ENCODE results near the gene CBX8. TPM values are rescaled to one million over a fixed set of nuclear protein-coding genes. Genes with fewer than 3 reads are reported as not detected.

The CBX8 gene
- polyA plus RNA-seq, 2 of the 4 experiments (the other 2 are of a cell fraction): 1.5 to 13.1 TPM

- no peak for TF ChIP-seq REST (IDR thresholded peaks at IDR 0.05)
- no peak for TF ChIP-seq ZC3H11A (IDR thresholded peaks at IDR 0.05)
These were observed 17.1 kb downstream of the CBX8 start (continued) for GRCh38 chr17:79779661-79780365.

GRCh38 chr17:79779084-79779529, 17.8 kb downstream of the CBX8 start:
- H3K4me3 ChIP-seq: peak overlapping the region; percentile 93
- ATAC-seq (peak in 1 of 2 experiments; percentile 5; a peak in 1 of 6 replicates), DNase-seq (ENCODE audit: low read depth in 1 of 2, low spot score in 1 of 2) (no peak), FAIRE-seq (no peak)
- H3K9me3 ChIP-seq: no peaks in the 10 kb centered on the region
- ChIA-PET POLR2A (interaction anchor here (2.6 kb wide), 1 partner anchor 18 kb away, joined by 8 read pairs; the partner anchor contains the start of gene CBX8), CTCF (interaction anchor here (0.7 to 23.5 kb wide), 11 partner anchors 10 to 474 kb away, joined by 3 to 254 read pairs (median 6); partner anchors contain the start of genes CBX4 and CBX8)
- 72% methylated on average over 17 of the region's 17 CpGs for WGBS (ENCODE audit: missing lambda C conversion rate)
- peaks cover 21% of the 10 kb centered on the region for H3K4me1 ChIP-seq
- peak overlapping the region; percentile 98 for H3K4me2 ChIP-seq
- H3K27ac ChIP-seq: peak overlapping the region; percentile 91 to 98
- no peak for TF ChIP-seq ATOH8 (CRISPR knock-in tag; IDR thresholded peaks at IDR 0.05; ENCODE audit: low read depth)
- no peak for TF ChIP-seq MAFK (IDR thresholded peaks at IDR 0.05; ENCODE audit: partially characterized antibody)
- TF ChIP-seq ZSCAN20 (CRISPR knock-in tag; IDR thresholded peaks at IDR 0.05): no peak
- TF ChIP-seq BCL3 (IDR thresholded peaks at IDR 0.05): no peak
- no peak for TF ChIP-seq CBX2 (IDR thresholded peaks at IDR 0.05; ENCODE audit: borderline replicate concordance, low read depth)
- TF ChIP-seq ZFP36 (IDR thresholded peaks at IDR 0.05; ENCODE audit: borderline replicate concordance, partially characterized antibody): no peak
- no peak for TF ChIP-seq ZNF302 (CRISPR knock-in tag; IDR thresholded peaks at IDR 0.05)
- no peak for TF ChIP-seq ZC3H11A (IDR thresholded peaks at IDR 0.05)
- no peak for TF ChIP-seq NPAS2 (CRISPR knock-in tag; IDR thresholded peaks at IDR 0.05; ENCODE audit: borderline replicate concordance)

- WGBS (ENCODE audit: missing lambda C conversion rate): 4% methylated on average over 30 of the region's 49 CpGs
- Histone ChIP-seq H3K9me3 (no peaks in the 10 kb centered on the region), H3K27ac (peak overlapping the region; percentile 91 to 98), H3K4me1 (peaks cover 21% of the 10 kb centered on the region), H3K4me3 (peak overlapping the region; percentile 93), H3K4me2 (peak overlapping the region; percentile 98)
- FAIRE-seq (no peak), ATAC-seq (peak; percentile 1 to 16; a peak in 4 of 6 replicates), DNase-seq (ENCODE audit: low read depth in 1 of 2, low spot score in 1 of 2) (no peak)
- POLR2A ChIA-PET: interaction anchor here (0.6 to 2.6 kb wide), 2 partner anchors 18 to 33 kb away, joined by 3 to 8 read pairs; partner anchors contain the start of gene CBX8
- CTCF ChIA-PET: interaction anchor here (0.6 to 23.5 kb wide), 14 partner anchors 11 to 475 kb away, joined by 3 to 254 read pairs (median 4); partner anchors contain the start of genes CBX4 and CBX8
- TF ChIP-seq EHF (CRISPR knock-in tag; IDR thresholded peaks at IDR 0.05) (no peak), MAZ (IDR thresholded peaks at IDR 0.05; ENCODE audit: borderline replicate concordance, low read depth, low read length) (no peak), CHD4 (IDR thresholded peaks at IDR 0.05; ENCODE audit: borderline replicate concordance) (no peak), CTCF (IDR thresholded peaks at IDR 0.05) (0 out of 3 replicates have a peak, but pooled peaks have one; percentile 23)
These were observed 18.3 kb downstream of the CBX8 start for GRCh38 chr17:79778504-79779083.
